CD4-positive, alpha-beta T cell (primary cell): ENCODE measurements around the gene IL2RA. TPM values are rescaled to one million over a fixed set of nuclear protein-coding genes. Genes with fewer than 3 reads are reported as not detected.

ENCODE experiments used
- ATAC-seq: fragments of 200-7000 bp; cut with Tn5 transposase; one replicate; pipeline ENCODE4 v1.10.0; 2022; ENCODE audit warnings: mild to moderate bottlenecking; ENCODE audit not compliant: poor library complexity
- CTCF ChIA-PET: fragments of 350-600 bp; sonication (Branson Sonifier 250); formaldehyde crosslinking; loops from one replicate; lab custom pipeline; 2021; ENCODE audit warnings: antibody characterized with exemption, inconsistent platforms; lab: Charles Lee
- POLR2A ChIA-PET: fragments of 350-600 bp; sonication (Branson Sonifier 250); formaldehyde crosslinking; loops from one replicate; lab custom pipeline; 2021; ENCODE audit warnings: antibody characterized with exemption, inconsistent platforms; lab: Charles Lee
- DNase-seq, 14 experiments: peaks; one replicate each; pipeline ENCODE4 v3.0.0-alpha.2; 2013 to 2020; ENCODE audit warnings: mixed read lengths in 2 of 14
- H3K27ac ChIP-seq, 2 donors: one replicate each; pipeline versions ENCODE4 v1.5.1 to v1.7.0; 2013; ENCODE audit warnings: low read length in 2 of 2, low read depth in 1 of 2, mild to moderate bottlenecking in 1 of 2
- H3K27me3 ChIP-seq, 2 experiments: 1 replicate in 1 of 2; 2 replicates in 1 of 2; pipeline versions ENCODE4 v1.6.1 to v1.7.0; 2013; ENCODE audit warnings: low read length in 2 of 2, control low read depth in 1 of 2, mild to moderate bottlenecking in 1 of 2, moderate library complexity in 1 of 2; ENCODE audit not compliant: insufficient read depth in 2 of 2, control insufficient read depth in 1 of 2
- H3K36me3 ChIP-seq: one replicate; pipeline ENCODE4 v1.6.1; 2013; ENCODE audit warnings: low read length, control low read depth; ENCODE audit not compliant: insufficient read depth
- H3K4me1 ChIP-seq: one replicate; pipeline ENCODE4 v1.6.1; 2013; ENCODE audit warnings: low read length, control low read depth; ENCODE audit not compliant: insufficient read depth
- H3K4me3 ChIP-seq: one replicate; pipeline ENCODE4 v1.5.1; 2013; ENCODE audit warnings: mild to moderate bottlenecking, low read length, moderate library complexity
- H3K9me3 ChIP-seq, 2 experiments: 1 replicate in 1 of 2; 2 replicates in 1 of 2; pipeline versions ENCODE4 v1.6.1 to v1.7.0; 2013; ENCODE audit warnings: low read length in 2 of 2, mild to moderate bottlenecking in 2 of 2, control low read depth in 1 of 2, moderate library complexity in 1 of 2; ENCODE audit not compliant: control insufficient read depth in 1 of 2, insufficient read depth in 1 of 2
- H3K27ac Mint-ChIP-seq: one replicate; pipeline ENCODE4 v1.8.0; 2020; ENCODE audit warnings: mixed read lengths
- H3K27me3 Mint-ChIP-seq: one replicate; pipeline ENCODE4 v1.8.0; 2021; ENCODE audit warnings: mixed read lengths
- H3K36me3 Mint-ChIP-seq: one replicate; pipeline ENCODE4 v1.8.0; 2021; ENCODE audit warnings: low read depth, mixed read lengths
- H3K4me1 Mint-ChIP-seq: one replicate; pipeline ENCODE4 v1.8.0; 2021; ENCODE audit warnings: low read depth, mixed read lengths
- H3K4me3 Mint-ChIP-seq: one replicate; pipeline ENCODE4 v1.8.0; 2020; ENCODE audit warnings: mild to moderate bottlenecking, mixed read lengths
- H3K9me3 Mint-ChIP-seq: one replicate; pipeline ENCODE4 v1.8.0; 2020; ENCODE audit warnings: mixed read lengths
- intact Hi-C, 2 experiments: fragments of 100-400 bp; cut with DNase I in 1 of 2; cut with micrococcal nuclease in 1 of 2; formaldehyde crosslinking; loops; one replicate each; pipeline versions ENCODE4 v1.15.1 to v1.9.0; 2023 to 2025; cut with DNase I, micrococcal nuclease
- total RNA-seq, 174 experiments: library from RNA in 2 of 174; stranded (reverse) in 2 of 174; gene quantifications; one replicate each; pipeline ENCODE4 v1.2.3 and lab custom pipeline; 2021 to 2026
- TF ChIP-seq, protein P1 (sequence below): fragments of 200-600 bp; IDR thresholded peaks from one replicate; pipeline ENCODE4 v1.8.0; 2022; ENCODE audit warnings: antibody characterized with exemption, mild to moderate bottlenecking

Gene IL2RA
- total RNA-seq, 2 experiments from 2014 or later, result 4.9 to 5.4 TPM

DNA sequence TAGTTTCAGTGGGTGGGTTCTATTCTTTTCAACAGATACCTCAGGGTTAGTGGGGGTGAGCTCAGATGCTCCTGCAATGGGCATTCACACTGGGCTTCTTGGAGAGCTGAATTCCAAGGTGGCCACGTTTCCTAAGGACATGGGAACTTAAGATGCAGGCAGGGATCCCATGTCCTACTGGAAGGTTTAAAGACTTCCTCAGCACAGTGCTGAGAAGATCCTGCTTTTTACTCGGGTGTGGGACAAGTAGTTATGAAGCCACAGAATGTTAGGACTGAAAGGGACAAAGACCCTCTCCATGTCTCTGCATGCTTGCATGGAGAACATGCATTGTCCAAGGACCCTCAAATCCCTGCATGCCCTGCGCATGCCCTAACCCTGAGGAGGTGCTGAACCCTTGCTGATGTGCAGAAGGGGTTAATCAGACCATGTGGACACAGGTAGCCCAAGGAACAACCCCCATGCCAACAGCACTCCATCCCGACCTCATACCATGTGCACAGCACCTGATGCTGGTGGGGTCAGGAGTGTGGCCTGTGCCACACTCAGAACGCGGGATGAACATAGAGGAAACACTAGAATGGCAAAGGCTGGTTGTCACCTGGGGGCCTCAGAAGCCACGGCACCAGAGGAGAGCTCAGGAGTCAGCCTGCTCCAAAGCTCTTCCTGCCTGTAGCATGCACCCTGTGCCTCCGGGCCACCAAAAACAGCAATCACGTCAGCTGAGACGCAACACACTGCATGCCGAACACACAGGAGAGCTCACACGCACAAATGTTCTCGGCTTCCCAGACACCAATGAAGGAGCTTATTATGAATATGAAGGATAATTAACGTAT, 15.2 kb downstream of the IL2RA start:
- H3K36me3 ChIP-seq, result peaks cover 6% of the 10 kb centered on the region
- H3K27ac ChIP-seq, result no peak overlapping the region
- Mint-ChIP-seq H3K4me1 (peaks cover 83% of the 10 kb centered on the region), H3K27ac (peak overlapping the region; percentile 77), H3K36me3 (peaks cover 7% of the 10 kb centered on the region), H3K4me3 (peak overlapping the region; percentile 23), H3K27me3 (no peaks in the 10 kb centered on the region), H3K9me3 (no peaks in the 10 kb centered on the region)
- ChIA-PET POLR2A (interaction anchor here (0.9 to 1.6 kb wide), 3 partner anchors 9 to 70 kb away, joined by 3 to 4 read pairs (median 3); no protein-coding TSS in a partner anchor), CTCF (interaction anchor here (0.8 to 2.1 kb wide), 2 partner anchors 26 to 39 kb away, joined by 3 to 8 read pairs; no protein-coding TSS in a partner anchor)
- no peaks in the 10 kb centered on the region for H3K27me3 ChIP-seq
- TF ChIP-seq, protein P1, sequence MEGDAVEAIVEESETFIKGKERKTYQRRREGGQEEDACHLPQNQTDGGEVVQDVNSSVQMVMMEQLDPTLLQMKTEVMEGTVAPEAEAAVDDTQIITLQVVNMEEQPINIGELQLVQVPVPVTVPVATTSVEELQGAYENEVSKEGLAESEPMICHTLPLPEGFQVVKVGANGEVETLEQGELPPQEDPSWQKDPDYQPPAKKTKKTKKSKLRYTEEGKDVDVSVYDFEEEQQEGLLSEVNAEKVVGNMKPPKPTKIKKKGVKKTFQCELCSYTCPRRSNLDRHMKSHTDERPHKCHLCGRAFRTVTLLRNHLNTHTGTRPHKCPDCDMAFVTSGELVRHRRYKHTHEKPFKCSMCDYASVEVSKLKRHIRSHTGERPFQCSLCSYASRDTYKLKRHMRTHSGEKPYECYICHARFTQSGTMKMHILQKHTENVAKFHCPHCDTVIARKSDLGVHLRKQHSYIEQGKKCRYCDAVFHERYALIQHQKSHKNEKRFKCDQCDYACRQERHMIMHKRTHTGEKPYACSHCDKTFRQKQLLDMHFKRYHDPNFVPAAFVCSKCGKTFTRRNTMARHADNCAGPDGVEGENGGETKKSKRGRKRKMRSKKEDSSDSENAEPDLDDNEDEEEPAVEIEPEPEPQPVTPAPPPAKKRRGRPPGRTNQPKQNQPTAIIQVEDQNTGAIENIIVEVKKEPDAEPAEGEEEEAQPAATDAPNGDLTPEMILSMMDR, result no peak
- no peaks in the 10 kb centered on the region for H3K9me3 ChIP-seq
- DNase-seq (peak in 1 of 14 experiments; percentile 4), ATAC-seq (no peak)
- H3K4me3 ChIP-seq, result no peak overlapping the region
- peaks cover 79% of the 10 kb centered on the region for H3K4me1 ChIP-seq
- intact Hi-C loops, result loop anchor here in 1 of 2 experiments (5.0 kb wide), 1 partner anchor 70 kb away; the partner anchor contains the start of gene IL15RA

DNA sequence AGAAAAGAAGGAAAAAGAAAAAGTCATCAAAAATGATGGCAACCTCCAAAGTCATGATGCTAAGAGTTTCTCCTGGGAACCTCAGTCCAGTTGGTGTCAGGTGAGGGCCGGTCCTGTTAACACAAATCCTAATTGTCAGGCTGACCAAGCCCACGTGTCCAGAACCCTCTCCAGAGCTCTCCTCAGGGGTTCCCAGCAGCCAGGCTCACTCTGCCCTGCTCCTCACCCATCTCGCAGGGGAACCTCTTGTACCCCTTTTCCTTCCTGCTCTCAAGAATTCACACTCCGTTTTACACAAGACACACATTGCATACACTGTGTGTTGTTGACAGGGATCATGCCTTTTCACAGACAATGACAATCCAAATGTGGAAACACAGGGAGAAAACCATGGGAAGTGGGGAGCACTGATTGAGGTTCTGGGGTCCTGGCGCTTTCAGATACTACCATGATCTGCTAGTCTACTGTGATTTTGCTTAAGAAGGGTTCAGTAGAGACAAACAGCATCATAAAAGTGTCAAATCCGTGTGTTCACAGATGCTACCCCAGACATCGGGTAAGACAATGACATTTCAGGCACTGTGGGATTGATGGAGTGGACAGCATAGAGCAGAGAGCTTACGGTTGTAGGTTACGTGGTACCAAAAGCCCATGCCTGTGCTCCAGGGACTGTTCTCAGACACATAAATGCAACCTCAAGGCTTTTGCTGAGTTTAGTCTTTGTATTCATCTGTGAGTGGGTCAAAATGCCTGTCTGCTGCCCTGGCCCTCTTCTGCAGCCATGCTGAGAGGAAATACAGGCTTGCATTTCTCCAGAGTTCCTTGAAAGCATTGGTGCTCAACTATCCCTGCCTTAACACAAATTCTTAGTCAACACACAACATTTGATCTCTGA, 16.0 kb downstream of the IL2RA start:
- ATAC-seq, result no peak
- H3K36me3 ChIP-seq, result peaks cover 6% of the 10 kb centered on the region
- DNase-seq, result peak in 1 of 14 experiments; percentile 8
- H3K27me3 Mint-ChIP-seq, result no peaks in the 10 kb centered on the region
- ChIA-PET CTCF (interaction anchor here (1.0 to 1.3 kb wide), 2 partner anchors 32 to 40 kb away, joined by 3 read pairs; no protein-coding TSS in a partner anchor), POLR2A (interaction anchor here (0.5 to 1.6 kb wide), 6 partner anchors 8 to 201 kb away, joined by 3 to 4 read pairs (median 4); partner anchors contain the start of genes ANKRD16 and FBH1)
- H3K9me3 ChIP-seq, result no peaks in the 10 kb centered on the region
- H3K9me3 Mint-ChIP-seq, result no peaks in the 10 kb centered on the region
- H3K4me1 Mint-ChIP-seq, result peaks cover 82% of the 10 kb centered on the region
- H3K4me3 Mint-ChIP-seq, result peak overlapping the region; percentile 74
- H3K27me3 ChIP-seq, result no peaks in the 10 kb centered on the region
- peaks cover 70% of the 10 kb centered on the region for H3K4me1 ChIP-seq
- H3K27ac ChIP-seq, result no peak overlapping the region
- H3K36me3 Mint-ChIP-seq, result peaks cover 6% of the 10 kb centered on the region
- TF ChIP-seq, protein P1, result no peak
- intact Hi-C loops, result loop anchor here in 1 of 2 experiments (5.0 kb wide), 1 partner anchor 69 kb away; the partner anchor contains the start of gene IL15RA
- peak overlapping the region; percentile 77 for H3K27ac Mint-ChIP-seq
- H3K4me3 ChIP-seq, result peak overlapping the region; percentile 25
